Measurements from ENCODE around the gene NFRKB. TPM values are rescaled to one million over a fixed set of nuclear protein-coding genes. Genes with fewer than 3 reads are reported as not detected.
"Not testable (repeated sequence)": the region's sequence is repeated elsewhere in the genome, so short reads cannot be mapped to it uniquely, and the experiment has no call there.

Gene NFRKB
- total and polyA plus RNA-seq, 2 donors (not counting 1 experiment from before 2014, with no cell fraction given), result 10.7 to 11.9 TPM

- Histone ChIP-seq H3K4me3 (replicated peaks in 1 of 4; ENCODE audit: control extremely low read depth in 1 of 4, insufficient read depth in 1 of 4, low read depth in 3 of 4, low read length in 4 of 4) (no peak overlapping the region), H3K4me2 (ENCODE audit: extremely low read depth, insufficient read depth, low read length) (no peak overlapping the region), H3K9ac (ENCODE audit: insufficient read depth, low read length) (no peak overlapping the region), H3K27me3 (ENCODE audit: control insufficient read depth, insufficient read depth, low read length) (peaks cover 6% of the 10 kb centered on the region), H3K4me1 (ENCODE audit: control insufficient read depth, extremely low read depth, insufficient read depth, low read length) (no peaks in the 10 kb centered on the region), H3K79me2 (ENCODE audit: control insufficient read depth, insufficient read depth, low read length) (no peaks in the 10 kb centered on the region), H3K27ac (ENCODE audit: insufficient read depth, low read length) (no peak overlapping the region), H2AFZ (ENCODE audit: low read length) (no peak overlapping the region), H4K20me1 (ENCODE audit: control insufficient read depth, extremely low read depth, insufficient read depth, low read length) (no peaks in the 10 kb centered on the region), H3K9me3 (ENCODE audit: control insufficient read depth, insufficient read depth, low read depth, low read length) (no peaks in the 10 kb centered on the region), H3K36me3 (ENCODE audit: control insufficient read depth, insufficient read depth, low read length) (no peaks in the 10 kb centered on the region)
- DNase-seq (ENCODE audit: low read depth in 2 of 2), result no peak
- no peak for TF ChIP-seq EZH2 (IDR thresholded peaks at IDR 0.05; ENCODE audit: low read length, missing control alignments)
- TF ChIP-seq CTCF (conservative IDR thresholded peaks at IDR 0.05 in 1 of 2, IDR thresholded peaks at IDR 0.05 in 1 of 2; ENCODE audit: low read depth in 1 of 2, low read length in 2 of 2), result no peak
Measured at GRCh38 chr11:129852125-129852740, 43.1 kb downstream of the NFRKB start.

DNA sequence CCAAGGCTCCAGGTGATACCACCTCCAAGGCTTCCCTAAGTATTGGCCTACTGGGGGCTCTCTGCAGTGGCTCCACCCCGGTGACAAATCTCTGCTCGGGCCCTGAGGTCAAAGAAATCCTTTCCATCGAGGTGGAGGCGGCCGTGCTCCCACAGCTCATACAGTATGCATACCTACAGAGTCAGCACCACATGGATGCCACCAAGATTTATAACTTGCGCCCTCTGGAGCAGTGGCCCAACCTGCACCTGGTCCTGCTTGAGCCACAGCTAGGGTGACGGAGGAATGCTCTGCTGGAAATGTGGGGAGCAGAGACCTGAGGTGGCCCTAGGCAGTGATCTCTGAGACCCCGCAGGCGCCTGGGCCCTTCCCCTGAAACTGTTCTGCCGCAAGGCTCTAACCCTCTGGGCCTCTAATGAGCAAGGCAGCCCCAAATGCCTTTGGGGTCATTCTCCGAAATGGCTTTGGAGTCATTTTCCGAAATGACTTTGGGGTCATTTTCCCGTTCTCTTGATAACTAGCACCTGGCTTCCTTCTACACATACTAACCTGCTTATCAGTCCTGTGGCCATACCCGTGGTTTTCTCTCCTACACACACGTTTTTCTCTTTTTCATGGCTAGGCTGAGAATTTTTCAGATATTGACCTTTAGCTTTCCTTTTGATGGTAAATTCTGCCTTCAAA is 45.8 kb downstream of the NFRKB start:
- Histone ChIP-seq H2AFZ (ENCODE audit: low read length) (no peak overlapping the region), H3K9me3 (ENCODE audit: control insufficient read depth, insufficient read depth, low read depth, low read length) (no peaks in the 10 kb centered on the region), H4K20me1 (ENCODE audit: control insufficient read depth, extremely low read depth, insufficient read depth, low read length) (no peaks in the 10 kb centered on the region), H3K4me2 (ENCODE audit: extremely low read depth, insufficient read depth, low read length) (no peak overlapping the region), H3K9ac (ENCODE audit: insufficient read depth, low read length) (no peak overlapping the region), H3K27me3 (ENCODE audit: control insufficient read depth, insufficient read depth, low read length) (peaks cover 6% of the 10 kb centered on the region), H3K27ac (ENCODE audit: insufficient read depth, low read length) (no peak overlapping the region), H3K36me3 (ENCODE audit: control insufficient read depth, insufficient read depth, low read length) (no peaks in the 10 kb centered on the region), H3K79me2 (ENCODE audit: control insufficient read depth, insufficient read depth, low read length) (no peaks in the 10 kb centered on the region), H3K4me1 (ENCODE audit: control insufficient read depth, extremely low read depth, insufficient read depth, low read length) (peaks cover 6% of the 10 kb centered on the region), H3K4me3 (replicated peaks in 1 of 4; ENCODE audit: control extremely low read depth in 1 of 4, insufficient read depth in 1 of 4, low read depth in 3 of 4, low read length in 4 of 4) (no peak overlapping the region)
- DNase-seq (ENCODE audit: low read depth in 2 of 2), result no peak
- TF ChIP-seq CTCF (conservative IDR thresholded peaks at IDR 0.05 in 1 of 2, IDR thresholded peaks at IDR 0.05 in 1 of 2; ENCODE audit: low read depth in 1 of 2, low read length in 2 of 2) (no peak), EZH2 (IDR thresholded peaks at IDR 0.05; ENCODE audit: low read length, missing control alignments) (no peak)

DNA sequence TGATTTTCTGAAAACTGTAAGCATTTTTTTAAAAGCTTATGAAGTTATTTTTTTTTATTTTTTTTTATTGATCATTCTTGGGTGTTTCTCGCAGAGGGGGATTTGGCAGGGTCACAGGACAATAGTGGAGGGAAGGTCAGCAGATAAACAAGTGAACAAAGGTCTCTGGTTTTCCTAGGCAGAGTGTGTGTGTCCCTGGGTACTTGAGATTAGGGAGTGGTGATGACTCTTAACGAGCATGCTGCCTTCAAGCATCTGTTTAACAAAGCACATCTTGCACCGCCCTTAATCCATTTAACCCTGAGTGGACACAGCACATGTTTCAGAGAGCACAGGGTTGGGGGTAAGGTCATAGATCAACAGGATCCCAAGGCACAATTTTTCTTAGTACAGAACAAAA is 48.0 kb downstream of the NFRKB start:
- H3K4me3 ChIP-seq (replicated peaks in 1 of 4; ENCODE audit: control extremely low read depth in 1 of 4, insufficient read depth in 1 of 4, low read depth in 3 of 4, low read length in 4 of 4); H2AFZ ChIP-seq (ENCODE audit: low read length); H3K9me3 ChIP-seq (ENCODE audit: control insufficient read depth, insufficient read depth, low read depth, low read length); H3K4me2 ChIP-seq (ENCODE audit: extremely low read depth, insufficient read depth, low read length); H3K27ac ChIP-seq (ENCODE audit: insufficient read depth, low read length); H3K9ac ChIP-seq (ENCODE audit: insufficient read depth, low read length); H3K27me3 ChIP-seq (ENCODE audit: control insufficient read depth, insufficient read depth, low read length); H3K4me1 ChIP-seq (ENCODE audit: control insufficient read depth, extremely low read depth, insufficient read depth, low read length); H3K36me3 ChIP-seq (ENCODE audit: control insufficient read depth, insufficient read depth, low read length); H4K20me1 ChIP-seq (ENCODE audit: control insufficient read depth, extremely low read depth, insufficient read depth, low read length); H3K79me2 ChIP-seq (ENCODE audit: control insufficient read depth, insufficient read depth, low read length); DNase-seq (ENCODE audit: low read depth in 2 of 2): not testable (repeated sequence)

Data from fibroblast of lung (primary cell).